Calu3 (cell line): ENCODE data around the gene GPR15LG. TPM values are rescaled to one million over a fixed set of nuclear protein-coding genes. Genes with fewer than 3 reads are reported as not detected.

ENCODE experiments used
- BruUV-seq: library from RNA; stranded (reverse); fragments of 400-500 nt; replicated peaks from 2 replicates; lab custom pipeline; 2021; lab: Mats Ljungman, UMichigan
- CTCF ChIA-PET: fragments of 300-600 bp; sonication (Branson Sonifier 250); formaldehyde crosslinking; loops from one replicate; lab custom pipeline; 2022; ENCODE audit warnings: antibody characterized with exemption; lab: Charles Lee
- DNase-seq: peaks from one replicate; pipeline ENCODE4 v3.0.0; 2022
- H3K27ac Mint-ChIP-seq: one replicate; pipeline ENCODE4 v1.8.0; 2022; ENCODE audit warnings: mixed read lengths; ENCODE audit not compliant: unreplicated experiment
- H3K27me3 Mint-ChIP-seq: one replicate; pipeline ENCODE4 v1.8.0; 2022; ENCODE audit warnings: mixed read lengths; ENCODE audit not compliant: unreplicated experiment
- H3K36me3 Mint-ChIP-seq: one replicate; pipeline ENCODE4 v1.8.0; 2022; ENCODE audit warnings: mild to moderate bottlenecking, moderate library complexity, mixed read lengths; ENCODE audit not compliant: insufficient read depth, unreplicated experiment
- H3K4me1 Mint-ChIP-seq: one replicate; pipeline ENCODE4 v1.8.0; 2022; ENCODE audit warnings: mild to moderate bottlenecking, low read depth, mixed read lengths; ENCODE audit not compliant: unreplicated experiment
- H3K4me3 Mint-ChIP-seq: one replicate; pipeline ENCODE4 v1.8.0; 2022; ENCODE audit warnings: mild to moderate bottlenecking, low read depth, moderate library complexity, mixed read lengths; ENCODE audit not compliant: unreplicated experiment
- H3K9me3 Mint-ChIP-seq: one replicate; pipeline ENCODE4 v1.8.0; 2022; ENCODE audit warnings: low read depth, mixed read lengths; ENCODE audit not compliant: unreplicated experiment
- intact Hi-C: fragments of 100-400 bp; cut with micrococcal nuclease; formaldehyde crosslinking; loops from one replicate; pipeline ENCODE4 v1.10.0; 2022; ENCODE audit not compliant: unreplicated experiment
- total RNA-seq: library from RNA; stranded (reverse); gene quantifications from 2 replicates; pipeline ENCODE4 v1.2.3, GENCODE V29; 2022
- TF ChIP-seq, protein P1 (sequence below): fragments of 200-600 bp; IDR thresholded peaks from one replicate; pipeline ENCODE4 v1.8.0; 2022; ENCODE audit warnings: antibody characterized with exemption; ENCODE audit not compliant: unreplicated experiment

GPR15LG gene
- total RNA-seq, 1 experiment from 2014 or later: not detected

DNA sequence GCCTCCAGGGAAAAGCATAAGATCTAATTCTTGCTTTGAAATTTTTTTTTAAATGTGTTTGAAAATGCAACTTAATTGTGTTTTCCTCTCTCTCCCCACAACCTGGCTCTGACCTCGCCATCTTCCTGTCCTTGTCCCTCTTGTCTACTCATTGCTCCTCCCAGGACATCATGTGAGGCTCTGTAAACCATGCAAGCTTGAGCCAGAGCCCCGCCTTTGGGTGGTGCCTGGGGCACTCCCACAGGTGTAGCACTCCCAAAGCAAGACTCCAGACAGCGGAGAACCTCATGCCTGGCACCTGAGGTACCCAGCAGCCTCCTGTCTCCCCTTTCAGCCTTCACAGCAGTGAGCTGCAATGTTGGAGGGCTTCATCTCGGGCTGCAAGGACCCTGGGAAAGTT, 10.9 kb downstream of the GPR15LG start:
- Mint-ChIP-seq H3K4me3 (no peak overlapping the region), H3K9me3 (no peaks in the 10 kb centered on the region), H3K27ac (no peak overlapping the region), H3K4me1 (no peaks in the 10 kb centered on the region), H3K36me3 (no peaks in the 10 kb centered on the region), H3K27me3 (no peaks in the 10 kb centered on the region)
- BruUV-seq: no TSS peak
- TF ChIP-seq, protein P1, sequence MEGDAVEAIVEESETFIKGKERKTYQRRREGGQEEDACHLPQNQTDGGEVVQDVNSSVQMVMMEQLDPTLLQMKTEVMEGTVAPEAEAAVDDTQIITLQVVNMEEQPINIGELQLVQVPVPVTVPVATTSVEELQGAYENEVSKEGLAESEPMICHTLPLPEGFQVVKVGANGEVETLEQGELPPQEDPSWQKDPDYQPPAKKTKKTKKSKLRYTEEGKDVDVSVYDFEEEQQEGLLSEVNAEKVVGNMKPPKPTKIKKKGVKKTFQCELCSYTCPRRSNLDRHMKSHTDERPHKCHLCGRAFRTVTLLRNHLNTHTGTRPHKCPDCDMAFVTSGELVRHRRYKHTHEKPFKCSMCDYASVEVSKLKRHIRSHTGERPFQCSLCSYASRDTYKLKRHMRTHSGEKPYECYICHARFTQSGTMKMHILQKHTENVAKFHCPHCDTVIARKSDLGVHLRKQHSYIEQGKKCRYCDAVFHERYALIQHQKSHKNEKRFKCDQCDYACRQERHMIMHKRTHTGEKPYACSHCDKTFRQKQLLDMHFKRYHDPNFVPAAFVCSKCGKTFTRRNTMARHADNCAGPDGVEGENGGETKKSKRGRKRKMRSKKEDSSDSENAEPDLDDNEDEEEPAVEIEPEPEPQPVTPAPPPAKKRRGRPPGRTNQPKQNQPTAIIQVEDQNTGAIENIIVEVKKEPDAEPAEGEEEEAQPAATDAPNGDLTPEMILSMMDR: no peak
- intact Hi-C loops: no loop called here
- DNase-seq: no peak
- CTCF ChIA-PET: no interaction called here

DNA sequence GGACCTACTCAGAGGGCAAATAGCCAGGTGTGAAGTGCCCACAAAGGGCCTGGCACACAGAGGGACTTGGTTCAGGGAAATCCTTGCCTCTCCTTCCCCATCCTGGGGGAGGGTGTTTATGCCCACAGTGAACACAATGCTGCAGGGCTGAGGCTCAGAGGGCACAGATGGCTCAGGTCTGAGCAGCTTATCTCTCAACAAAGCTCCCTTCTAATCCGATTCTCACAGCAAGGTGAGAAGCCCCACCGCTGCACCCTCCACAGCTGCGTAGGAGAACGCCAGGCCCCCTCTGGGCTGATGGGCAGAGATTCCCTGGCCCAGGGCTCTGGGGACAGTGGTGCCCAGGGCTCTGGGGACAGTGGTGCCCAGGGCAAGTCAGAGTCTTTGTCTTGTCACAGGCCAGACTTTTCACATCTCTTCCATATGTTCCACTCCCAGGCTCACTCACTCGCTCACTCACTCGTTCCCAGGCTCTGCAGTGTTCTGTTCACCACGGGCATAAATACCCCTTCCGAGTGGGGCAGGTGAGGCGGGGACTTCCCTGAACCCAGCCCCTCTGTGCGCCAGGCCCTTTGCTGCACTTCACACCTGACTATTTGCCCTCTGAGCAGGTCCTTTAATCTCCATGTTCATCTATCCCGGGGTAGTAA, 12.1 kb downstream of the GPR15LG start:
- H3K4me3 Mint-ChIP-seq: no peak overlapping the region
- no peaks in the 10 kb centered on the region for H3K4me1 Mint-ChIP-seq

DNA sequence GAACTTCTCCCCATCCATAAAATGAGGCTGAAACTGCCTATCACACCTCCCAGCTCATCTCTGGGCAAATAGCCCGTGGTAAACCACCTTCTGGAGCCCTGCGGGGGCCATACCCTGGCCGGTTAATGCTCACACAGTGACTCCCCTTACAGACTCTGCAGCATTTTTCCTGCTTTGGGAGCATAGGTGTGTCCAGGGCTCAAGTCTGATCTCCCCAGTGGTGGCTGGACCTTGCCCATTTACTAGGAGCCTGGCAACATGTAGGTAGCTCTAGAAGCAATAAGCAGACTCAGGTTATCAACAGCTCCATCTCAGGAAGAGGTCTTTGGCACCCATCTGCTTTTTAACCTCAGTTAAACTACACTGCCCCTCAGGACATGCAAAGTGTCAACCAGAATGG, 15.2 kb downstream of the GPR15LG start:
- Mint-ChIP-seq H3K27me3 (peaks cover 31% of the 10 kb centered on the region), H3K4me1 (no peaks in the 10 kb centered on the region), H3K27ac (no peak overlapping the region), H3K9me3 (no peaks in the 10 kb centered on the region), H3K4me3 (no peak overlapping the region), H3K36me3 (no peaks in the 10 kb centered on the region)
- DNase-seq: no peak
- TF ChIP-seq, protein P1: no peak
- intact Hi-C loops: no loop called here
- BruUV-seq: no TSS peak
- CTCF ChIA-PET: no interaction called here

More for the DNA sequence above, 12.1 kb downstream of the GPR15LG start:
- CTCF ChIA-PET: interaction anchor here (0.6 kb wide), 1 partner anchor 184 kb away, joined by 3 read pairs; no protein-coding TSS in a partner anchor
- DNase-seq: no peak
- TF ChIP-seq, protein P1: no peak
- no TSS peak for BruUV-seq
- H3K9me3 Mint-ChIP-seq: no peaks in the 10 kb centered on the region
- H3K27ac Mint-ChIP-seq: no peak overlapping the region
- H3K27me3 Mint-ChIP-seq: peaks cover under 1% of the 10 kb centered on the region
- intact Hi-C loops: no loop called here
- H3K36me3 Mint-ChIP-seq: no peaks in the 10 kb centered on the region

DNA sequence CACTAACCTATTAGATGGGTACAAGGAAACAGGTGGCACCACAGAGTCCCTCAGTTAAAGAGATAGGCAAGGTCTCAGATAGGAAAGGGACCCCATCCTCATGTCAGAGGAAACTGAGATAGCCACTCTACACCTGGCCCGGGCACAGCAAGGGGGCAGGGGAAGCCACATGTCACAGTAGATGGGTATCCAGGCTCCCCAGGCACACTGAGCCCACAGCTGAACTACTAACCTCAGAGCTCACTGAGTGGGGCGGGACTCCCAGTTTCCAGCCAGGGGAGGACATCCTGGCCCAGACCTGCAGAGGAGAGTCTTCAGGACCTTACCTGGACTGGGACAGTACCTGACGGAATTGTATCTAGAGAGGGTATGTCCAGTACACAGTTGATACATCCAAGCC, 17.0 kb downstream of the GPR15LG start:
- CTCF ChIA-PET: interaction anchor here (1.0 kb wide), 1 partner anchor 12 kb away, joined by 3 read pairs; no protein-coding TSS in a partner anchor
- Mint-ChIP-seq H3K4me1 (no peaks in the 10 kb centered on the region), H3K9me3 (no peaks in the 10 kb centered on the region), H3K36me3 (no peaks in the 10 kb centered on the region), H3K4me3 (no peak overlapping the region), H3K27me3 (peaks cover 45% of the 10 kb centered on the region), H3K27ac (no peak overlapping the region)
- no TSS peak for BruUV-seq
- TF ChIP-seq, protein P1: no peak
- no peak for DNase-seq
- intact Hi-C loops: no loop called here
